ENCODE data around the gene MTA1.

DNA sequence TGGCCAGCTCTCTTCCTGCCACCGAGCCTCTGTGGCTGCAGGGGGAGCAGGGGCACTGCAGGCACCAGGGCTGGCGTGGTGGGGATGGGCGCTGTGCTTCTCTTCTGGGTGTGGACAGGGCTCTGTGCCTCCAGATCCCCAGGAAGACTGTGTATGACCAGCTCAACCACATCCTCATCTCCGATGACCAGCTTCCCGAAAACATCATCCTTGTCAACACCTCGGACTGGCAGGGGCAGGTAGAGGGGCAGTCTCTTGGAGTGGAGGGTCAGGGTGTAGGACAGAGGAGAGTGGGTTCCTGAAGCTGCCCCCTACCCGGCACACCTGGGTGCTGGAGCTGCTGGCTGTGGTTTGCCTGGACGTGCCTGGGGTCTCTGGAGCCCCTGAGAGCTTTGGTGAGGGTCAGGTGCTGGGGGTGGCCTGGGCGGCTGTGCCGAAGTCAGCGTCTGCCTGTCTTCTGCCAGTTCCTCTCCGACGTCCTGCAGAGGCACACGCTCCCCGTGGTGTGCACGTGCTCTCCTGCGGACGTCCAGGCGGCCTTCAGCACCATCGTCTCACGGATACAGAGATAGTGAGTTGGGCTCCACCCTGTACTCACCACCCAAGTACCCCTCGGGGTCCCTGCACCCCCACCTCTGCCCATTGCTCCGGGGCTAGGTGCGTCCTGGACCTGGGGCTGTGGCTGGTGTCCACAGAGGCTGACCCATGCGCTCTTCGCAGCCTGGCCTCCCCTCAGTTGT lies 37.1 kb upstream of the MTA1 start:
- TF ChIP-seq, protein P1, sequence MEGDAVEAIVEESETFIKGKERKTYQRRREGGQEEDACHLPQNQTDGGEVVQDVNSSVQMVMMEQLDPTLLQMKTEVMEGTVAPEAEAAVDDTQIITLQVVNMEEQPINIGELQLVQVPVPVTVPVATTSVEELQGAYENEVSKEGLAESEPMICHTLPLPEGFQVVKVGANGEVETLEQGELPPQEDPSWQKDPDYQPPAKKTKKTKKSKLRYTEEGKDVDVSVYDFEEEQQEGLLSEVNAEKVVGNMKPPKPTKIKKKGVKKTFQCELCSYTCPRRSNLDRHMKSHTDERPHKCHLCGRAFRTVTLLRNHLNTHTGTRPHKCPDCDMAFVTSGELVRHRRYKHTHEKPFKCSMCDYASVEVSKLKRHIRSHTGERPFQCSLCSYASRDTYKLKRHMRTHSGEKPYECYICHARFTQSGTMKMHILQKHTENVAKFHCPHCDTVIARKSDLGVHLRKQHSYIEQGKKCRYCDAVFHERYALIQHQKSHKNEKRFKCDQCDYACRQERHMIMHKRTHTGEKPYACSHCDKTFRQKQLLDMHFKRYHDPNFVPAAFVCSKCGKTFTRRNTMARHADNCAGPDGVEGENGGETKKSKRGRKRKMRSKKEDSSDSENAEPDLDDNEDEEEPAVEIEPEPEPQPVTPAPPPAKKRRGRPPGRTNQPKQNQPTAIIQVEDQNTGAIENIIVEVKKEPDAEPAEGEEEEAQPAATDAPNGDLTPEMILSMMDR (IDR thresholded peaks at IDR 0.05): no peak
- TF ChIP-seq POLR2A (IDR thresholded peaks at IDR 0.05): no peak
- TF ChIP-seq POLR2AphosphoS5 (IDR thresholded peaks at IDR 0.05): no peak
- TF ChIP-seq EP300 (IDR thresholded peaks at IDR 0.05): no peak

Measured in stomach (tissue), 4 donors.